HepG2 (cell line): ENCODE measurements around the gene OAF. TPM values are rescaled to one million over a fixed set of nuclear protein-coding genes. Genes with fewer than 3 reads are reported as not detected.

Experiments
- PHB2 ChIP-seq: fragments of 450-650 bp; IDR thresholded peaks from 2 replicates; pipeline ENCODE4 v1.6.1; 2018; ENCODE audit not compliant: partially characterized antibody
- RFX5 ChIP-seq: IDR thresholded peaks from 2 replicates; pipeline ENCODE4 v1.6.1; 2011; ENCODE audit warnings: low read depth, low read length, improper control_type of control experiment
- RXRB ChIP-seq: IDR thresholded peaks from 2 replicates; pipeline ENCODE4 v1.6.1; 2016; ENCODE audit warnings: borderline replicate concordance, missing genetic modification reagents, missing compliant biosample characterization
- ZBTB21 ChIP-seq: sonication (generic); formaldehyde crosslinking; IDR thresholded peaks from 2 replicates; pipeline ENCODE4 v1.4.0; 2020; ENCODE audit warnings: missing genetic modification reagents
- ZNF333 ChIP-seq: sonication (generic); formaldehyde crosslinking; IDR thresholded peaks from 2 replicates; pipeline ENCODE4 v1.4.0; 2020; ENCODE audit warnings: mild to moderate bottlenecking, missing genetic modification reagents, borderline replicate concordance
- ZNF543 ChIP-seq: sonication (generic); formaldehyde crosslinking; IDR thresholded peaks from 2 replicates; pipeline ENCODE4 v1.4.0; 2020; ENCODE audit warnings: mild to moderate bottlenecking, missing genetic modification reagents
- ZNF589 ChIP-seq: sonication (generic); formaldehyde crosslinking; conservative IDR thresholded peaks from 2 replicates; pipeline ENCODE4 v1.8.0; 2022; ENCODE audit warnings: mild to moderate bottlenecking, moderate library complexity, missing genetic modification reagents
- ZNF607 ChIP-seq: sonication (generic); formaldehyde crosslinking; IDR thresholded peaks from 2 replicates; pipeline ENCODE4 v1.5.1; 2020; ENCODE audit warnings: missing genetic modification reagents, mild to moderate bottlenecking, borderline replicate concordance
- polyA plus RNA-seq, 8 experiments: library from polyadenylated mRNA; depleted of rRNA in 3 of 8; stranded (reverse) in 7 of 8; unstranded in 1 of 8; fragments of >200 nt; fragmentation: Illumina TruSeq in 4 of 8; extraction: Trizol in 4 of 8; gene quantifications; 2 replicates each; pipeline versions ENCODE4 v1.2.1 to v1.2.3, GENCODE V29; 2011 to 2016; ENCODE audit warnings: low read depth in 4 of 8, missing spikeins in 1 of 8, mixed read lengths in 1 of 8; ENCODE audit not compliant: insufficient read depth in 1 of 8
- total RNA-seq, 5 experiments: library from RNA; depleted of rRNA; stranded (reverse); fragments of >200 nt; fragmentation: Illumina TruSeq; extraction: Trizol; gene quantifications; 2 replicates each; pipeline ENCODE4 v1.2.3, GENCODE V29; 2016; ENCODE audit warnings: low read depth in 1 of 5
- TF ChIP-seq, protein P1 (sequence below): fragments of 450-650 bp; IDR thresholded peaks from 2 replicates; pipeline ENCODE4 v1.6.1; 2017; ENCODE audit warnings: mild to moderate bottlenecking
- TF ChIP-seq, protein P2 (sequence below): sonication (generic); formaldehyde crosslinking; IDR thresholded peaks from 2 replicates; pipeline ENCODE4 v1.4.0; 2020; ENCODE audit warnings: mild to moderate bottlenecking, low read depth, missing genetic modification reagents
- TF ChIP-seq, protein P3 (sequence below): sonication (generic); formaldehyde crosslinking; IDR thresholded peaks from 2 replicates; pipeline ENCODE4 v1.4.0; 2020; ENCODE audit warnings: missing genetic modification reagents

The OAF gene
- total and polyA plus RNA-seq, 2 of the 13 experiments (the other 11 are each of a cell fraction or from before 2014, with no cell fraction given): 63.7 to 94.6 TPM

DNA sequence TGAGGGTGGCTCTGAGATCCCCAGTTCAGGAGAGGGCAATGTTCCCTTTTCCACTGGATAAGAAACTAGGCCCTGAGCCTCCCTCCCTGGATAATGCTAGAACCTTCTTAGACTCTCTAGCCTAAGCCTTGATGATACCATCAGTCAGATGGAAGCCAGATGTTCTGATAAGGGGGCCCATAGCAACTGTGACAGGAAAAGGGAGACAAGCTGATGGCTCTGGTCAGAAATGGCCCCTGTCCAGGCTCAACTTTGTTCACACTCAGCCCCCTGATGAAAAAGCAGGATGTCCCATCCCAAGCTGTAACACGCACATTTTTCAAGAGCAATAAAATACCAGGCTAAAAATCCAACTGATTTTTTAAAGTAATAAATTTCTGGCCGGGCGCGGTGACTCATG lies 7.2 kb upstream of the OAF start (continued):
- TF ChIP-seq ZNF543 (CRISPR knock-in tag): no peak
- no peak for TF ChIP-seq ZNF589 (CRISPR knock-in tag)
- no peak for TF ChIP-seq RFX5
- TF ChIP-seq ZNF607 (CRISPR knock-in tag): no peak
- no peak for TF ChIP-seq PHB2
- TF ChIP-seq ZNF333 (CRISPR knock-in tag): no peak
- TF ChIP-seq RXRB (CRISPR knock-in tag): no peak
- TF ChIP-seq ZBTB21 (CRISPR knock-in tag): no peak
- TF ChIP-seq, protein P1, sequence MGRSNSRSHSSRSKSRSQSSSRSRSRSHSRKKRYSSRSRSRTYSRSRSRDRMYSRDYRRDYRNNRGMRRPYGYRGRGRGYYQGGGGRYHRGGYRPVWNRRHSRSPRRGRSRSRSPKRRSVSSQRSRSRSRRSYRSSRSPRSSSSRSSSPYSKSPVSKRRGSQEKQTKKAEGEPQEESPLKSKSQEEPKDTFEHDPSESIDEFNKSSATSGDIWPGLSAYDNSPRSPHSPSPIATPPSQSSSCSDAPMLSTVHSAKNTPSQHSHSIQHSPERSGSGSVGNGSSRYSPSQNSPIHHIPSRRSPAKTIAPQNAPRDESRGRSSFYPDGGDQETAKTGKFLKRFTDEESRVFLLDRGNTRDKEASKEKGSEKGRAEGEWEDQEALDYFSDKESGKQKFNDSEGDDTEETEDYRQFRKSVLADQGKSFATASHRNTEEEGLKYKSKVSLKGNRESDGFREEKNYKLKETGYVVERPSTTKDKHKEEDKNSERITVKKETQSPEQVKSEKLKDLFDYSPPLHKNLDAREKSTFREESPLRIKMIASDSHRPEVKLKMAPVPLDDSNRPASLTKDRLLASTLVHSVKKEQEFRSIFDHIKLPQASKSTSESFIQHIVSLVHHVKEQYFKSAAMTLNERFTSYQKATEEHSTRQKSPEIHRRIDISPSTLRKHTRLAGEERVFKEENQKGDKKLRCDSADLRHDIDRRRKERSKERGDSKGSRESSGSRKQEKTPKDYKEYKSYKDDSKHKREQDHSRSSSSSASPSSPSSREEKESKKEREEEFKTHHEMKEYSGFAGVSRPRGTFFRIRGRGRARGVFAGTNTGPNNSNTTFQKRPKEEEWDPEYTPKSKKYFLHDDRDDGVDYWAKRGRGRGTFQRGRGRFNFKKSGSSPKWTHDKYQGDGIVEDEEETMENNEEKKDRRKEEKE: no peak
- TF ChIP-seq, protein P2, sequence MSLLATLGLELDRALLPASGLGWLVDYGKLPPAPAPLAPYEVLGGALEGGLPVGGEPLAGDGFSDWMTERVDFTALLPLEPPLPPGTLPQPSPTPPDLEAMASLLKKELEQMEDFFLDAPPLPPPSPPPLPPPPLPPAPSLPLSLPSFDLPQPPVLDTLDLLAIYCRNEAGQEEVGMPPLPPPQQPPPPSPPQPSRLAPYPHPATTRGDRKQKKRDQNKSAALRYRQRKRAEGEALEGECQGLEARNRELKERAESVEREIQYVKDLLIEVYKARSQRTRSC: no peak
- TF ChIP-seq, protein P3, sequence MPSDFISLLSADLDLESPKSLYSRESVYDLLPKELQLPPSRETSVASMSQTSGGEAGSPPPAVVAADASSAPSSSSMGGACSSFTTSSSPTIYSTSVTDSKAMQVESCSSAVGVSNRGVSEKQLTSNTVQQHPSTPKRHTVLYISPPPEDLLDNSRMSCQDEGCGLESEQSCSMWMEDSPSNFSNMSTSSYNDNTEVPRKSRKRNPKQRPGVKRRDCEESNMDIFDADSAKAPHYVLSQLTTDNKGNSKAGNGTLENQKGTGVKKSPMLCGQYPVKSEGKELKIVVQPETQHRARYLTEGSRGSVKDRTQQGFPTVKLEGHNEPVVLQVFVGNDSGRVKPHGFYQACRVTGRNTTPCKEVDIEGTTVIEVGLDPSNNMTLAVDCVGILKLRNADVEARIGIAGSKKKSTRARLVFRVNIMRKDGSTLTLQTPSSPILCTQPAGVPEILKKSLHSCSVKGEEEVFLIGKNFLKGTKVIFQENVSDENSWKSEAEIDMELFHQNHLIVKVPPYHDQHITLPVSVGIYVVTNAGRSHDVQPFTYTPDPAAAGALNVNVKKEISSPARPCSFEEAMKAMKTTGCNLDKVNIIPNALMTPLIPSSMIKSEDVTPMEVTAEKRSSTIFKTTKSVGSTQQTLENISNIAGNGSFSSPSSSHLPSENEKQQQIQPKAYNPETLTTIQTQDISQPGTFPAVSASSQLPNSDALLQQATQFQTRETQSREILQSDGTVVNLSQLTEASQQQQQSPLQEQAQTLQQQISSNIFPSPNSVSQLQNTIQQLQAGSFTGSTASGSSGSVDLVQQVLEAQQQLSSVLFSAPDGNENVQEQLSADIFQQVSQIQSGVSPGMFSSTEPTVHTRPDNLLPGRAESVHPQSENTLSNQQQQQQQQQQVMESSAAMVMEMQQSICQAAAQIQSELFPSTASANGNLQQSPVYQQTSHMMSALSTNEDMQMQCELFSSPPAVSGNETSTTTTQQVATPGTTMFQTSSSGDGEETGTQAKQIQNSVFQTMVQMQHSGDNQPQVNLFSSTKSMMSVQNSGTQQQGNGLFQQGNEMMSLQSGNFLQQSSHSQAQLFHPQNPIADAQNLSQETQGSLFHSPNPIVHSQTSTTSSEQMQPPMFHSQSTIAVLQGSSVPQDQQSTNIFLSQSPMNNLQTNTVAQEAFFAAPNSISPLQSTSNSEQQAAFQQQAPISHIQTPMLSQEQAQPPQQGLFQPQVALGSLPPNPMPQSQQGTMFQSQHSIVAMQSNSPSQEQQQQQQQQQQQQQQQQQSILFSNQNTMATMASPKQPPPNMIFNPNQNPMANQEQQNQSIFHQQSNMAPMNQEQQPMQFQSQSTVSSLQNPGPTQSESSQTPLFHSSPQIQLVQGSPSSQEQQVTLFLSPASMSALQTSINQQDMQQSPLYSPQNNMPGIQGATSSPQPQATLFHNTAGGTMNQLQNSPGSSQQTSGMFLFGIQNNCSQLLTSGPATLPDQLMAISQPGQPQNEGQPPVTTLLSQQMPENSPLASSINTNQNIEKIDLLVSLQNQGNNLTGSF (CRISPR knock-in tag): no peak
